ENCODE results near the gene PLCL2. TPM values are rescaled to one million over a fixed set of nuclear protein-coding genes. Genes with fewer than 3 reads are reported as not detected.

Gene PLCL2
- total RNA-seq (2022) (0.07 TPM in 1 of 2 replicates, not detected in the other), Bru-seq, nascent RNA (percentile 9 among the genes with signal in this experiment), BruChase-seq, experiment 1, labeled RNA remaining after a 2-hour chase (percentile 6 among the genes with signal in this experiment), BruChase-seq, experiment 2, labeled RNA remaining after a 6-hour chase (percentile 2 among the genes with signal in this experiment)
- long read RNA-seq: 0 reads

- H3K27me3 ChIP-seq (replicated peaks; ENCODE audit: control insufficient read depth, insufficient read depth, low read length): no peaks in the 10 kb centered on the region; the same call in 1 of the 2 replicates
- TF ChIP-seq CTCF (IDR thresholded peaks at IDR 0.05; ENCODE audit: insufficient read depth in 1 of 2, low read depth in 1 of 2, low read length in 1 of 2, severe bottlenecking in 1 of 2, unreplicated experiment in 1 of 2): no peak
- ChIA-PET CTCF (no interaction called here), POLR2A (interaction anchor here (0.6 kb wide), 1 partner anchor 25 kb away, joined by 7 read pairs; no protein-coding TSS in a partner anchor)
- Mint-ChIP-seq H3K27ac (ENCODE audit: unreplicated experiment) (no peak within 1 kb of the TSS), H3K27me3 (ENCODE audit: insufficient read depth, unreplicated experiment) (peaks cover 22% of the 10 kb centered on the region), H3K4me1 (ENCODE audit: low read depth, unreplicated experiment) (no peaks in the 10 kb centered on the region), H3K36me3 (ENCODE audit: insufficient read depth, unreplicated experiment) (no peaks in the 10 kb centered on the region), H3K4me3 (ENCODE audit: unreplicated experiment) (peak within 1 kb of the TSS; percentile 75), H3K9me3 (ENCODE audit: unreplicated experiment) (no peaks in the 10 kb centered on the region)
- H3K4me1 ChIP-seq: peaks cover 4% of the 10 kb centered on the region; the same call in 1 of the 2 replicates
- intact Hi-C loops (cut with micrococcal nuclease; ENCODE audit: unreplicated experiment): no loop called here
- H3K4me3 ChIP-seq (ENCODE audit: low read depth, low read length): peak within 1 kb of the TSS; percentile 32
- H3K36me3 ChIP-seq (ENCODE audit: control insufficient read depth, insufficient read depth, low read length): no peaks in the 10 kb centered on the region
- no peaks in the 10 kb centered on the region for H3K9me3 ChIP-seq
- BruUV-seq (replicated peaks): no TSS peak
- DNase-seq: peak in 1 of 2 experiments; percentile 4
These were observed at the start of gene PLCL2 for GRCh38 chr3:16884748-16885592. PLCL2 (plus strand) TSS chr3:16884955; CDS start chr3:16885040, 85 bp downstream.

GRCh38 chr3:16836505-16837237 lies 48.1 kb upstream of the PLCL2 start:
- BruUV-seq (replicated peaks): no TSS peak
- Mint-ChIP-seq H3K27ac (ENCODE audit: unreplicated experiment) (no peak overlapping the region), H3K4me1 (ENCODE audit: low read depth, unreplicated experiment) (no peaks in the 10 kb centered on the region), H3K27me3 (ENCODE audit: insufficient read depth, unreplicated experiment) (peaks cover 16% of the 10 kb centered on the region), H3K4me3 (ENCODE audit: unreplicated experiment) (no peak overlapping the region), H3K36me3 (ENCODE audit: insufficient read depth, unreplicated experiment) (no peaks in the 10 kb centered on the region), H3K9me3 (ENCODE audit: unreplicated experiment) (no peaks in the 10 kb centered on the region)
- POLR2A ChIA-PET: no interaction called here
- no peak for TF ChIP-seq CTCF (IDR thresholded peaks at IDR 0.05; ENCODE audit: insufficient read depth in 1 of 2, low read depth in 1 of 2, low read length in 1 of 2, severe bottlenecking in 1 of 2, unreplicated experiment in 1 of 2)
- DNase-seq: no peak
- Histone ChIP-seq H3K9me3 (no peaks in the 10 kb centered on the region), H3K4me1 (no peaks in the 10 kb centered on the region), H3K4me3 (ENCODE audit: low read depth, low read length) (no peak overlapping the region), H3K27me3 (replicated peaks; ENCODE audit: control insufficient read depth, insufficient read depth, low read length) (no peaks in the 10 kb centered on the region; the same call in 1 of the 2 replicates), H3K36me3 (ENCODE audit: control insufficient read depth, insufficient read depth, low read length) (no peaks in the 10 kb centered on the region)
- intact Hi-C loops (cut with micrococcal nuclease; ENCODE audit: unreplicated experiment): no loop called here
- CTCF ChIA-PET: no interaction called here

GRCh38 chr3:16837602-16838001 lies 47.2 kb upstream of the PLCL2 start:
- Mint-ChIP-seq H3K36me3 (ENCODE audit: insufficient read depth, unreplicated experiment) (no peaks in the 10 kb centered on the region), H3K27ac (ENCODE audit: unreplicated experiment) (no peak overlapping the region), H3K9me3 (ENCODE audit: unreplicated experiment) (no peaks in the 10 kb centered on the region)

More at GRCh38 chr3:16837602-16838001, 47.2 kb upstream of the PLCL2 start:
- no peak for TF ChIP-seq CTCF (IDR thresholded peaks at IDR 0.05; ENCODE audit: insufficient read depth in 1 of 2, low read depth in 1 of 2, low read length in 1 of 2, severe bottlenecking in 1 of 2, unreplicated experiment in 1 of 2)
- H3K27me3 ChIP-seq (replicated peaks; ENCODE audit: control insufficient read depth, insufficient read depth, low read length): no peaks in the 10 kb centered on the region; the same call in none of the 2 replicates
- ChIA-PET CTCF (no interaction called here), POLR2A (no interaction called here)
- intact Hi-C loops (cut with micrococcal nuclease; ENCODE audit: unreplicated experiment): no loop called here
- Mint-ChIP-seq H3K4me3 (ENCODE audit: unreplicated experiment) (no peak overlapping the region), H3K27me3 (ENCODE audit: insufficient read depth, unreplicated experiment) (peaks cover 14% of the 10 kb centered on the region), H3K4me1 (ENCODE audit: low read depth, unreplicated experiment) (no peaks in the 10 kb centered on the region)
- no peak for DNase-seq
- no peaks in the 10 kb centered on the region for H3K4me1 ChIP-seq
- BruUV-seq (replicated peaks): no TSS peak
- no peaks in the 10 kb centered on the region for H3K36me3 ChIP-seq (ENCODE audit: control insufficient read depth, insufficient read depth, low read length)
- H3K9me3 ChIP-seq: no peaks in the 10 kb centered on the region
- H3K4me3 ChIP-seq (ENCODE audit: low read depth, low read length): no peak overlapping the region
